Measurements from ENCODE around the gene VSTM2L.

DNA sequence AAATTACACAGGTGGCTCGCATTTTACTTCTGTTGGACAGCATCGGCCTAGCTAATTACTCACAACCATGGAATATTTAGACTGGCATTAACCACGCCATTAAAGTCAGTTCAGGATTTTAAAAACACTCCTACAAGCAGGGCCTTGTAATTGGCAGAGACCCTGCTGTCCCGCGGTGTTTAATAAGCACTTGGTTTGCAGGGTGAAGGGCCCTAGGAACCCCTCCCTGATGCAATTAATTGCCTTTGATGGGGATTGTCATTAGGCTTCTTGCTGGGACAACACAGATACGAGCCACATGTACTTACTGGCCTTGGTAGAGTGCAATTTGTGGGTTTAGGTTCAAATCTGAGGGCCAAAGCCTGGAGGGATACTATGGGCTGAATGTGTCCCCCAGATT, 7.8 kb upstream of the VSTM2L start:
- TF ChIP-seq POLR2A (IDR thresholded peaks at IDR 0.05; ENCODE audit: low read depth, low read length) (no peak), POLR2AphosphoS5 (IDR thresholded peaks at IDR 0.05; ENCODE audit: insufficient read depth, low read depth, low read length) (no peak), EZH2 (IDR thresholded peaks at IDR 0.05; ENCODE audit: borderline replicate concordance, low read depth, low read length, severe bottlenecking) (no peak), FOS (IDR thresholded peaks at IDR 0.05; ENCODE audit: borderline replicate concordance, insufficient read depth, low read length) (no peak), GATA2 (IDR thresholded peaks at IDR 0.05; ENCODE audit: insufficient read depth, insufficient read length, low read depth, low read length) (no peak)
- TF ChIP-seq, protein P1, sequence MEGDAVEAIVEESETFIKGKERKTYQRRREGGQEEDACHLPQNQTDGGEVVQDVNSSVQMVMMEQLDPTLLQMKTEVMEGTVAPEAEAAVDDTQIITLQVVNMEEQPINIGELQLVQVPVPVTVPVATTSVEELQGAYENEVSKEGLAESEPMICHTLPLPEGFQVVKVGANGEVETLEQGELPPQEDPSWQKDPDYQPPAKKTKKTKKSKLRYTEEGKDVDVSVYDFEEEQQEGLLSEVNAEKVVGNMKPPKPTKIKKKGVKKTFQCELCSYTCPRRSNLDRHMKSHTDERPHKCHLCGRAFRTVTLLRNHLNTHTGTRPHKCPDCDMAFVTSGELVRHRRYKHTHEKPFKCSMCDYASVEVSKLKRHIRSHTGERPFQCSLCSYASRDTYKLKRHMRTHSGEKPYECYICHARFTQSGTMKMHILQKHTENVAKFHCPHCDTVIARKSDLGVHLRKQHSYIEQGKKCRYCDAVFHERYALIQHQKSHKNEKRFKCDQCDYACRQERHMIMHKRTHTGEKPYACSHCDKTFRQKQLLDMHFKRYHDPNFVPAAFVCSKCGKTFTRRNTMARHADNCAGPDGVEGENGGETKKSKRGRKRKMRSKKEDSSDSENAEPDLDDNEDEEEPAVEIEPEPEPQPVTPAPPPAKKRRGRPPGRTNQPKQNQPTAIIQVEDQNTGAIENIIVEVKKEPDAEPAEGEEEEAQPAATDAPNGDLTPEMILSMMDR (IDR thresholded peaks at IDR 0.05; ENCODE audit: extremely low read depth in 1 of 2, insufficient read depth in 1 of 2, low read depth in 1 of 2, low read length in 2 of 2), result no peak
